ENCODE results near the gene IL4R. TPM values are rescaled to one million over a fixed set of nuclear protein-coding genes. Genes with fewer than 3 reads are reported as not detected.
A peak's percentile ranks its signal among the peaks of the same experiment; 100 is the strongest.
"Not testable (repeated sequence)": the region's sequence is repeated elsewhere in the genome, so short reads cannot be mapped to it uniquely, and the experiment has no call there.

The IL4R gene
- total RNA-seq, 4 donors from 2014 or later = 32.2 to 104 (median 71.9) TPM

DNA sequence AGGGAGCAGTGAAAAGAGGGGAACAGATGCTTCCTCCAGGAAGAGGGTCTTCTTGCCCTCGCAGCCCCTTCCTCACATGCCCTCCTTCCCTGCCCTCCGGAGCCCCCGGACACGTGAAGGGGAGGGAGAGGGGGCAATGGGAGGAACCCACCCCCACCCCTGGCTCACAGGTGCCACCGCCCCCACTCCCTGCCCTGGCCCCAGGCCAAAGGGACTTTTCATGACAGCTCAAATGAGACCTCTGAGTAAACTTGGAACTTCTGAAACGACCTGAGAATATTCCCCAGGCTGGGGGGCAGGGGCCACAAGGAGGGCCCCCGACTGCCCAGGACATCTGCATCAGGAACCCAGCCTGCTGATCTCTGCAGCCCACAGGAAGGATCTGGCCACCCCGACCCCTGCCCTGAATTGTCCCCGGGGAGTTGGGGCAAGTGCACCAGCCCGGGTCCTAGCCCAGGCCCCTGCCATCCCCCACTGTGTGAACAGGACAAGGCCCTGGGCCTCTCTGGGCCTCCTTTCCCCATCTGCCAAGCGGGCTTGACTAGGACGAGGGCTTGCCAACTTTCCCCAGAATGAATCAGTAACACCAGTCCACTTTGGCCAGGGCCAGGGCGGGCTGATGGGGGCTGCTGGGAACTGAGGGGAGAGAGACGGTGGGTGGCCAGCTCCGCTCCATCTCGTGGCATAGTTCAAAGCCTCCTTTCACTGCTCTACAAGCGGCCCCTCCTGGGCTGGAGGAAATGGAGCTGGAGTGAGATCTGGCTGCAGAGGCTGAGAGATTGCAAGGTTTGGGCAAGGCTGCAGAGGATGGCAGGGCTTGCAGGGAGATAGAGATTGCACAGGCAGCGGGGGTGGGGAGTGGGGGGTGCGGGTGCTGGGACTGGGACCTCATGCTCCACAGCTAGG lies 92.0 kb downstream of the IL4R start:
- DNase-seq = no peak

DNA sequence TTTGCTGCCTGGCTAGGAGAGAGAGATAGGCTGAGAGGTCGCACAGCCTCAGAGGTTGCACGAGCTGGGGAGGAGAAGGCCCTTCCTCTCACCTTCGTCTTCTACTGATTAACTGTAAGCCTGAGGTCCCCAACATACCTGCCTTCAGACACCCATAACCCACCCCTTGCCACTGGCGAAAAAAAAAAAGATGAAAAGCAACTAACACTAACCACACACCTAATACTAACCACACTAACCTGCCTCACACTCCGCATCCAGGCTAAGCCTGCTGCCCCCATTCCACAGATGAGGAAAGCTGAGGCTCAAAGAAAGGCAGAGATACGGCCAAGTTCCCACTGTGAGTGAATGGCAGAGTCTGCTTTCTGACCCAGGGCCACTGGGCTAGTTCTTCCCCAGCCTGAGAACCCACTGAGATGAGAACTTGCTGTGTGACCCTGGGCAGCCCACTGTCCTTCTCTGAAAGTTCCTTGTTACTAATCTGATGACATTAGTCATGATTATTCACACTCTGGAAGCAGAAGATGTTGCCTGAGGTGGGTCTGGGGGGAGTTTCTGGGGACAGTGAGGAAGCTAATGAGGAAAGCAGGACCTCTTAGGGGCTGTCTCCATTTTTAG lies 92.8 kb downstream of the IL4R start:
- peaks cover 0 to 26% (median 12%) of the 10 kb centered on the region in 4 donors for H3K4me1 ChIP-seq
- no peak for DNase-seq
- H3K4me3 ChIP-seq = no peak overlapping the region
- H3K36me3 ChIP-seq = no peaks in the 10 kb centered on the region
- no peak for TF ChIP-seq POLR2A (IDR thresholded peaks at IDR 0.05)
- TF ChIP-seq, protein P1, sequence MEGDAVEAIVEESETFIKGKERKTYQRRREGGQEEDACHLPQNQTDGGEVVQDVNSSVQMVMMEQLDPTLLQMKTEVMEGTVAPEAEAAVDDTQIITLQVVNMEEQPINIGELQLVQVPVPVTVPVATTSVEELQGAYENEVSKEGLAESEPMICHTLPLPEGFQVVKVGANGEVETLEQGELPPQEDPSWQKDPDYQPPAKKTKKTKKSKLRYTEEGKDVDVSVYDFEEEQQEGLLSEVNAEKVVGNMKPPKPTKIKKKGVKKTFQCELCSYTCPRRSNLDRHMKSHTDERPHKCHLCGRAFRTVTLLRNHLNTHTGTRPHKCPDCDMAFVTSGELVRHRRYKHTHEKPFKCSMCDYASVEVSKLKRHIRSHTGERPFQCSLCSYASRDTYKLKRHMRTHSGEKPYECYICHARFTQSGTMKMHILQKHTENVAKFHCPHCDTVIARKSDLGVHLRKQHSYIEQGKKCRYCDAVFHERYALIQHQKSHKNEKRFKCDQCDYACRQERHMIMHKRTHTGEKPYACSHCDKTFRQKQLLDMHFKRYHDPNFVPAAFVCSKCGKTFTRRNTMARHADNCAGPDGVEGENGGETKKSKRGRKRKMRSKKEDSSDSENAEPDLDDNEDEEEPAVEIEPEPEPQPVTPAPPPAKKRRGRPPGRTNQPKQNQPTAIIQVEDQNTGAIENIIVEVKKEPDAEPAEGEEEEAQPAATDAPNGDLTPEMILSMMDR (IDR thresholded peaks at IDR 0.05) = no peak
- no peaks in the 10 kb centered on the region for H3K27me3 ChIP-seq
- H3K9me3 ChIP-seq = no peaks in the 10 kb centered on the region
- peak overlapping the region in 1 of 4 donors; percentile 78 for H3K27ac ChIP-seq

More for the DNA sequence above, 92.0 kb downstream of the IL4R start:
- Histone ChIP-seq H3K36me3 (no peaks in the 10 kb centered on the region), H3K4me3 (no peak overlapping the region), H3K27me3 (no peaks in the 10 kb centered on the region), H3K9me3 (no peaks in the 10 kb centered on the region), H3K4me1 (peaks cover 0 to 31% (median 15%) of the 10 kb centered on the region in 4 donors), H3K27ac (peak overlapping the region in 2 of 4 donors; percentile 10 to 78)
- TF ChIP-seq, protein P1 (IDR thresholded peaks at IDR 0.05) = no peak
- no peak for TF ChIP-seq POLR2A (IDR thresholded peaks at IDR 0.05)

DNA sequence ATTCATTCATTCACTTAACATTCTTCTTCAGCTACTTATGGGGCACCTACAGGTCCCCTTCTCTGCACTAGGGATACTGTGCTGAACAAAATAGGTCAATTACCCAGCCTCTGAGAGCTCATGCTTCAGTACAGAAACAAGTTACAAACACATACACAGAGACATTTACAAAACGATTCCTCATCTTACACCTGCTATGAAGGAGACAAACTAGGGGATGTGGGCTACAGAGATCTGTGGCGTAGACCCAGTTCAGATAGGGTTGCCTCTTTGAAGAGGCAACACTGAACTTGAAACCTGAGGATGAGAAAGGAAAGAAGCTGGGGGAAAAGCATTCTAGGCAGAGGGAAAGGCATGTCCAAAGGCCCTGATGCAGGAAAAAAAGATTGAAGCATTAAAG lies 93.4 kb downstream of the IL4R start:
- Histone ChIP-seq H3K27me3 (no peaks in the 10 kb centered on the region), H3K4me1 (peaks cover 0 to 24% (median 9%) of the 10 kb centered on the region in 4 donors), H3K36me3 (no peaks in the 10 kb centered on the region), H3K9me3 (no peaks in the 10 kb centered on the region), H3K27ac (peak overlapping the region in 1 of 4 donors; percentile 78), H3K4me3 (no peak overlapping the region)
- DNase-seq = no peak
- TF ChIP-seq, protein P1 (IDR thresholded peaks at IDR 0.05) = no peak
- TF ChIP-seq POLR2A (IDR thresholded peaks at IDR 0.05) = no peak

DNA sequence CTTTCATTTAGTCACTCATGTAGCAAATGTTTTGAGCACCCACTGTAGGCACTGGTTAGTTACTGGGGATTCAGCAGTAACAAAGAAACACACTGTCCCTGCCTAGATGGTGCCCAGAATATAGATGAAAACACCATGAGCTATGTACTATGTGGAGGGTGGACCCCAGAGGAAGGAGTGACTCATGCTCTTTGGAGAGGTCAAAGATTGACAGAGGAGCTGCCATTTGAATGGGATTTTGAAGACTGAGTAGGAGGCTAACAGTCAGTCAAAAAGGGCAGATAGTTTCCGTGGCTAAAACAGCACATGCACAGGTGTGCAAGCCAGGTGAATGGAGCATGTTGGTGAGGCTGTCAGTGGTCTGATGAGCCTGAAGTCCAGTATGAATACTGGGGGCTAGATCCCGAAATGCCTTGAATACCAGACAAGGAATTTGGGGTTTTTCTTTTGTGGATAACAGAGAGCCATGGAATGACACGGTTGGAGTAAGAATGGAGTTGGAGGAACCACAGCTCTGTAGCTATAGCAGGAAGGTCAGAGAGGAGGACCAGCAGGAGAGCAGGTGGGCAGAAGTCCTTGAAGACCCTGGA lies 94.3 kb downstream of the IL4R start:
- H3K4me1 ChIP-seq = peaks cover 0 to 16% (median 4%) of the 10 kb centered on the region in 4 donors
- no peaks in the 10 kb centered on the region for H3K27me3 ChIP-seq
- H3K9me3 ChIP-seq = no peaks in the 10 kb centered on the region
- H3K27ac ChIP-seq = peak overlapping the region in 1 of 4 donors; percentile 39
- no peak overlapping the region for H3K4me3 ChIP-seq
- no peak for DNase-seq
- no peaks in the 10 kb centered on the region for H3K36me3 ChIP-seq
- TF ChIP-seq POLR2A (IDR thresholded peaks at IDR 0.05) = no peak
- TF ChIP-seq, protein P1 (IDR thresholded peaks at IDR 0.05) = no peak

DNA sequence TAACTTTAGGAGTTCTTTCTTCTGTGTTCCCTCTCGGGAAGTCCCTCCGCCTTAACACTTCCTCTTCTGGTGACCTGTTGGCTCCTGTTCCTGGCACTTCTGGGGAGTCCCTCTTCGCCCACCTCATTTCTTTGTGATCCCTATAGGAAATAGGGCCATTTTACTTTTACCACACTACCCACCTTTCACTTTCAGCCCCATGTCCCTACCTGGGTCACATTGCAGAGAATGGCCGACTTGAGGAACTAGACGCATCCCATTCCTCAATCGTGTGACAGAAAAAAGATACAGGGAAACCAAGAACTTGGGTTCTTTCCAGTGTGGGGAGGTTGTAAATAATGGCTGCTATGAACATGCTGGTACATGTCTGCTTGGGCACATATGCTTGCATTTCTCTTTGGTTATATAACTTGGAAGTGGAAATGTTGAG lies 94.8 kb downstream of the IL4R start:
- Histone ChIP-seq H3K4me1 (peaks cover 0 to 11% (median 2%) of the 10 kb centered on the region in 4 donors), H3K9me3 (no peaks in the 10 kb centered on the region), H3K27ac (peak overlapping the region in 1 of 4 donors; percentile 39), H3K4me3 (no peak overlapping the region), H3K36me3 (no peaks in the 10 kb centered on the region), H3K27me3 (no peaks in the 10 kb centered on the region)
- TF ChIP-seq POLR2A (IDR thresholded peaks at IDR 0.05) = no peak
- TF ChIP-seq, protein P1 (IDR thresholded peaks at IDR 0.05) = no peak
- no peak for DNase-seq

DNA sequence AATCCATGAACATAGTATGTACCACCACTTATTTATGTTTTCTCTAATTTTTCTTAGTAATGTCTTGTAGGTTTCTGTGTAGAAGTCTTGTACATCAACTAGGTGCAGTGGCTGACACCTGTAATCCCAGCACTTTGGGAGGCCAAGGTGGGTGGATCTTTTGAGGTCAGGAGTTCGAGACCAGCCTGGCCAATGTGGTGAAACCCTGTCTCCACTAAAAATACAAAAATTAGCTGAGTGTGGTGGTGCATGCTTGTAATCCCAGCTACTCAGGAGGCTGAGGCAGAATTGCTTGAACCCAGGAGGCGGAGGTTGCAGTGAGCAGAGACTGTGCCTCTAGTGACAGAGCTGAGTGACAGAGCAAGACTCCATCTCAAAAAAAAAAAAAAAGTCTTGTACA lies 96.2 kb downstream of the IL4R start:
- H3K9me3 ChIP-seq, H3K4me1 ChIP-seq, H3K27ac ChIP-seq, H3K4me3 ChIP-seq, H3K27me3 ChIP-seq, H3K36me3 ChIP-seq, DNase-seq: not testable (repeated sequence)

All from Peyer's patch (tissue), 4 donors.